Posterior cingulate gyrus (tissue), 11 donors: Measurements from ENCODE around the gene MDN1.
"Not testable (repeated sequence)": the region's sequence is repeated elsewhere in the genome, so short reads cannot be mapped to it uniquely, and the experiment has no call there.

Experiments used
- DNase-seq, 10 donors: peaks; one replicate each; pipeline versions ENCODE4 v3.0.0 to v3.0.0-alpha.2; 2020 to 2021; ENCODE audit warnings: mixed read lengths in 3 of 10
- intact Hi-C: fragments of 100-400 bp; cut with DNase I; formaldehyde crosslinking; loops from one replicate; pipeline ENCODE4 v1.15.1; 2023

The MDN1 gene, protein sequence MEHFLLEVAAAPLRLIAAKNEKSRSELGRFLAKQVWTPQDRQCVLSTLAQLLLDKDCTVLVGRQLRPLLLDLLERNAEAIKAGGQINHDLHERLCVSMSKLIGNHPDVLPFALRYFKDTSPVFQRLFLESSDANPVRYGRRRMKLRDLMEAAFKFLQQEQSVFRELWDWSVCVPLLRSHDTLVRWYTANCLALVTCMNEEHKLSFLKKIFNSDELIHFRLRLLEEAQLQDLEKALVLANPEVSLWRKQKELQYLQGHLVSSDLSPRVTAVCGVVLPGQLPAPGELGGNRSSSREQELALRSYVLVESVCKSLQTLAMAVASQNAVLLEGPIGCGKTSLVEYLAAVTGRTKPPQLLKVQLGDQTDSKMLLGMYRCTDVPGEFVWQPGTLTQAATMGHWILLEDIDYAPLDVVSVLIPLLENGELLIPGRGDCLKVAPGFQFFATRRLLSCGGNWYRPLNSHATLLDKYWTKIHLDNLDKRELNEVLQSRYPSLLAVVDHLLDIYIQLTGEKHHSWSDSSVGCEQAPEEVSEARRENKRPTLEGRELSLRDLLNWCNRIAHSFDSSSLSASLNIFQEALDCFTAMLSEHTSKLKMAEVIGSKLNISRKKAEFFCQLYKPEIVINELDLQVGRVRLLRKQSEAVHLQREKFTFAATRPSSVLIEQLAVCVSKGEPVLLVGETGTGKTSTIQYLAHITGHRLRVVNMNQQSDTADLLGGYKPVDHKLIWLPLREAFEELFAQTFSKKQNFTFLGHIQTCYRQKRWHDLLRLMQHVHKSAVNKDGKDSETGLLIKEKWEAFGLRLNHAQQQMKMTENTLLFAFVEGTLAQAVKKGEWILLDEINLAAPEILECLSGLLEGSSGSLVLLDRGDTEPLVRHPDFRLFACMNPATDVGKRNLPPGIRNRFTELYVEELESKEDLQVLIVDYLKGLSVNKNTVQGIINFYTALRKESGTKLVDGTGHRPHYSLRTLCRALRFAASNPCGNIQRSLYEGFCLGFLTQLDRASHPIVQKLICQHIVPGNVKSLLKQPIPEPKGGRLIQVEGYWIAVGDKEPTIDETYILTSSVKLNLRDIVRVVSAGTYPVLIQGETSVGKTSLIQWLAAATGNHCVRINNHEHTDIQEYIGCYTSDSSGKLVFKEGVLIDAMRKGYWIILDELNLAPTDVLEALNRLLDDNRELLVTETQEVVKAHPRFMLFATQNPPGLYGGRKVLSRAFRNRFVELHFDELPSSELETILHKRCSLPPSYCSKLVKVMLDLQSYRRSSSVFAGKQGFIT (N-terminal part only)

DNA sequence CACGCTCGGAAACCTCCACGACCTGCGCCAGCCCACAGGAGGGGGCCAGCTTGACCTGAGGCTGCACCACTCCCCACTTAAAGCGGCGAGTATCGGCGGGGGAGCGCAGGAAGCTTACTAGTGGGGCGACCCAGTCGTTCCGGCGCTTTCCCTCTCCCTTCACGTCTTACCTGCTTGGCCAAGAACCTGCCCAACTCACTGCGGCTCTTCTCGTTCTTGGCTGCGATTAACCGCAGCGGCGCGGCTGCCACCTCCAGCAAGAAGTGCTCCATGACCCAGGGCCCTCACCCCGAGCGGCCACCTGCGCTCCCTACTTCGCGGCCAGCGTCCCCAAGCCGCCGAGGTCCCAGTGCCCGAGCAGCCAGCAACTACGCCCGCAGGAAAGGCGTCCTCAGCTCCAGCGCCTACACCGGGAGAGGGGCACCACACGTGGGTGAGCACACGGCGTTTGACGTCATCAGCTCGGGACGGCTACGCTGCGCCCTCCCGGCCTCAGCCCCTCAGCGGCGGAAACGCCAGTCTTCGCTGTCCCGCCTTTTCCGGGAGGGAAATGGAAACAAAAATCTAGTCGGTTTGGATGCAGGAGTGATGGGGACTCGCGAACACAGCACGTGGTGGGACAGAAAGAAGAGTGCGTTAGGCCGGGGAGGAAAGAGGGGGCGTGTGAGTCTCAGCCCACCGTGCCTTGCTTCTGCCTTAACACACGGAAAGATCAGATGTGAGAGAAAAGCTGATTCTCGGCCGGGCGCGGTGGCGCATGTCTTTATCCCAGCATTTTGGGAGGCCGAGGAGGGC lies at the start of gene MDN1:
MDN1 (minus strand) TSS at position 459 of the 795 bp plus-strand sequence; CDS start at position 272, 187 bp downstream.
- intact Hi-C loops: loop anchor here (10.0 kb wide), 1 partner anchor 465 kb away; the partner anchor contains the start of gene UBE2J1
- DNase-seq: peak; percentile 85 to 99 (median 91)

DNA sequence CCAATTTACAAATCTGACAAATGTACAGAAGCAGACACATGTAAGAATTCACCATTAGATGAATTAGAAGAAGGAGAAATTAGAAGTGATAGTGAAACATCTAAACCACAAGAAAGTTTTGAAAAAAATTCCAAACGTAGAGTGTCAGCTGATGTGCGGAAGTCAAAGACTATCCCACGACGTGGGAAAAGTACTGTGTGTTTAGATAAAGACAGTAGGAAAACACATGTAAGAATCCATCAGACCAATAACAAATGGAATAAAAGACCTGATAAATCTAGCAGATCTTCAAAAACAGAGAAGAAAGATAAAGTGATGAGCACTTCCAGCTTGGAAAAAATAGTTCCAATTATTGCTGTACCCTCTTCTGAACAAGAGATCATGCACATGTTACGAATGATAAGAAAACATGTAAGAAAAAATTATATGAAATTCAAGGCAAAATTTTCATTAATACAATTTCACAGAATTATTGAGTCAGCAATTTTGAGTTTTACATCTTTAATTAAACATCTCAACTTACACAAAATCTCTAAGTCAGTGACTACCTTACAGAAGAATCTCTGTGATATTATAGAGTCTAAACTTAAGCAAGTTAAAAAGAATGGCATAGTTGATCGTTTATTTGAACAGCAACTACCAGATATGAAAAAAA lies 46.6 kb upstream of the MDN1 start:
- intact Hi-C loops: no loop called here
- DNase-seq: no peak

DNA sequence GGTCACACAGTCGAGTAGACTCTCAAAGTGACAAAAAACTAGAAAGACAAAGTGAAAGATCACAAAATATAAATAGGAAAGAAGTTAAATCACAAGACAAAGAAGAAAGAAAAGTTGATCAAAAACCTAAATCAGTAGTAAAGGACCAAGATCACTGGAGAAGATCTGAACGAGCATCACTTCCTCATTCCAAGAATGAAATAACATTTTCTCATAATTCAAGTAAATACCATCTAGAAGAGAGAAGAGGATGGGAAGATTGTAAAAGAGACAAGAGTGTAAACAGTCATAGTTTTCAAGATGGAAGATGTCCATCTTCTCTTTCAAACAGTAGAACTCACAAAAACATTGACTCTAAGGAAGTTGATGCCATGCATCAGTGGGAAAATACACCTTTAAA lies 43.1 kb upstream of the MDN1 start:
- intact Hi-C loops: no loop called here
- DNase-seq: no peak

DNA sequence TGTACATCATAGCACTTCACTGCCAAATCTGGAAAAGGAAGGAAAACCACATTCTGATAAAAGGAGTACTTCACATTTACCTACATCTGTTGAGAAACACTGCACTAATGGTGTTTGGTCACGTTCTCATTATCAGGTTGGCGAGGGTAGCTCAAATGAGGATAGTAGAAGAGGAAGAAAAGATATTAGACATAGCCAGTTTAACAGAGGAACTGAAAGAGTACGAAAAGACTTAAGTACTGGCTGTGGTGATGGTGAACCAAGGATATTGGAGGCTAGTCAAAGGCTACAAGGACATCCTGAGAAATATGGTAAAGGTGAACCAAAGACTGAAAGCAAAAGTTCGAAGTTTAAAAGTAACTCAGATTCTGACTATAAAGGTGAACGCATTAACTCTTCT lies 42.7 kb upstream of the MDN1 start:
- intact Hi-C loops: no loop called here
- no peak for DNase-seq

DNA sequence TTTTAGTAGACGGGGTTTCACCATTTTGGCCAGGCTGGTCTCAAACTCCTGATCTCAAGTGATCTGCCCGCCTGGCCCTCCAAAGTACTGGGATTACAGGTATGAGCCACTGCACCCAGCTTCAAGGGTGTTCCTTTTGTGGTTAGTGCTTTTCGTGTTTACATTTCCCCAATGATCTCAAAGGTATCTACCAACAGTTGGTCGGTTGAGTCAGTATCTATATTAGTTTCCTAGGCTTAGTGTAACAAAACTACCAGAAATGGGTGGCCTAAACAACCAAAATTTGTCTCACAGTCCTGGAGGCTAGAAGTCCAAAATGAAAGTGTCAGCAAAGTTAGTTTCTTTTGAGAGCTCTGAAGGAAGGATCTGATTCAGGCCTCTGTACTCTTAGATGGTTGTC lies 40.1 kb upstream of the MDN1 start:
- DNase-seq: no peak
- intact Hi-C loops: no loop called here

DNA sequence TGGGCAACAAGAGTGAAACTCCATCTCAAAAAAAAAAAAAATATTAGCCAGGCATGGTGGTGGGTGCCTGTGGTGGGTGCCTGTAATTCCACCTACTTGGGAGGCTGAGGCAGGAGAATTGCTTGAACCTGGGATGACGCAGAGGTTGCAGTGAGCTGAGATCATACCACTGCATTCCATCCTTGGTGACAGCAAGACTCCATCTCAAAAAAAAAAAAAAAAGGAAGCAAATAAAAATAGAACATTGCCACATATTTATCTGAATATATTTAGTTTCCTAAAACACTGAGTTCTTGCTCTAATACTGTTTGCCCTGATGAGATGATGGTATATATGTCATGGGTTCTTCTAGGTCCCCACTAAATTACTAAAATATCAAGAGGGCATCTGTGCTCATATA lies 38.4 kb upstream of the MDN1 start:
- DNase-seq: no peak
- intact Hi-C loops: no loop called here

DNA sequence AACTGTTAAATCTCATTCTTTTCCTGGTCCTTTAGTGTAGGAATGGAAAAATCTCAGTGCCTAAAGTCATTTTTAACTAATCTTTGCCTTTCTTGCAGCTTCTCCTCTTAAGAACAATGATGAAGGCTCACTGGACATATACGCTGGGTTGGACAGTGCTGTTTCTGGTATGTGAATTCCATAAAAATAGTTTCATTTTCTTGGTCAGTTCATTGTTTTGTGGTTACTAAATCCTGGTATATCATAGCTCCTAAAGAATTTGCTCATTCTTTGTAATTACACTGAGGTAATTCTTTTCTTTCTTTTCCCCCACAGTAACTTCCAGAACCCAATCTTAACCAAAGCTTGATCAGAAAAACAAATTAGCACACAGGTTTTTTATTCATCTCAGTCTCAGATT lies 33.5 kb upstream of the MDN1 start:
- DNase-seq: no peak
- intact Hi-C loops: no loop called here

DNA sequence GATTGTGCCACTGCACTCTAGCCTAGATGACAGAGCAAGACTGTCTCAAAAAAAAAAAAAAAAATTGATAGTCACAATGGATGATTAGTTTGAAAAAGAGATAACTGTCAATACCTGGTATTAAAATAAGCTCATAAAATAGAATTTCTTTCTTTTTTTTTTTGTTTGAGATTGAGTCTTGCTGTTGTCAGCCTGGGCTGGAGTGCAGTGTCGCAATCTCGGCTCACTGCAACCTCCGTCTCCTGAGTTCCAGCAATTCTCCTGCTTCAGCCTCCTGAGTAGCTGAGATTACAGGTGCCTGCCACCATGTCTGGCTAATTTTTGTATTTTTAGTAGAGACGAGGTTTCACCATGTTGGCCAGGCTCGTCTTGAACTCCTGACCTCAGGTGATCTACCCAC lies 27.9 kb upstream of the MDN1 start:
- intact Hi-C loops, DNase-seq: not testable (repeated sequence)

DNA sequence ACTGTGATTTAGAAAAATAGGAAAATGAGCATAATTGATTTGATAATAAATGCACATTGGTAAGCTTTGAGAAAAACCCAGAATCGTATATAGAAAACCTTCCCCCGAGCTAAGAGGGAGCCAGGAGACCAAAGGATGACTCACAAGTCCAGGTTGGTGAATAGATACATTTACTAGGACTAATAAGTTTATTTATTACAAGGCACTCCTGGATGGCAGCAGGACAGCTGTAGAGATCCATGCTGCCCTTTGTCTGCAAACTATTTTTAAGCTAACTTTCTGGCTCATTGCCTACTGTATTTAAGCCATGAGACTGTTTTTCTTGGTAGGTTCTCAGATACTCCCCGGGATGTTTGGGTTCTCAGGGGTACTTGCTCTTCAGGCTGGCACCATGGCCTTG lies 23.5 kb upstream of the MDN1 start:
- intact Hi-C loops: no loop called here
- DNase-seq: no peak

DNA sequence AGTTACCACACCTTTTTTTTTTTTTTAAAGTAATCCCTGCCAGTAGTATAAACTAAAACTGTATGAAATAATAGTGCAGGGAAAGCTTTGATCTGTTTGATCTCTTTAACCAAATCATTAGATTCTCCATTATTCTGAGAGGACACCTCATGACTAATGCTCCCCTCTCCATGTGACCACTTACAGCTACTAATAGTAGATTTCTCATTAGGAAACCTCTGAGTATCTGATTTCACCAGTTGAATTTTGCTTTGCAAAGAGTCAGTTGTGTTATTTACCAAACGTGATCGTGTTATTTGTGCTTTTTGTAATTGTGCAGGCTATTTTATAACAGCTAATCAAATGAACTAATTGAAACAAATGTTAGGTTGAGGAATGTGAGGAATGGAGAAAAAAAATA lies 22.6 kb upstream of the MDN1 start:
- no peak for DNase-seq
- intact Hi-C loops: no loop called here

DNA sequence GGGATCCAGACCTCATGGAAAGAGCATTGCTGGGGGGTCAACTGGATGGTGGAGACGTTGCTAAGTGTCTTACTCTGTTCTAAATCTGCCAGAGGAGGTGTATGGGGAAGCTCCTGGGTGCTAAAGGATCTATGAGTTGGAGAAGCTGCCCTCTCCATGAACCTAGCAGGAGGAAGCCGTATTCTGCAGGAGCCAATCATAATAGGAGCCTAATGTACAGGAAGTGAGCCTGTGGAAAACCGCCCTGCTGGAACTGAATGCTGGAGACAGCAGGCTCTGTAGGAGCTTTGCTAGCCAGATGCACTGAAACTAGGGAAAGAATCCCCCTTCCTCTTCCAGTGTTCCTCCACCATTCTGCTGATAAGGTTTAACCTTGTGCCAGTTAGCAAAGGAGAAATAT lies 20.9 kb upstream of the MDN1 start:
- DNase-seq: no peak
- intact Hi-C loops: no loop called here

DNA sequence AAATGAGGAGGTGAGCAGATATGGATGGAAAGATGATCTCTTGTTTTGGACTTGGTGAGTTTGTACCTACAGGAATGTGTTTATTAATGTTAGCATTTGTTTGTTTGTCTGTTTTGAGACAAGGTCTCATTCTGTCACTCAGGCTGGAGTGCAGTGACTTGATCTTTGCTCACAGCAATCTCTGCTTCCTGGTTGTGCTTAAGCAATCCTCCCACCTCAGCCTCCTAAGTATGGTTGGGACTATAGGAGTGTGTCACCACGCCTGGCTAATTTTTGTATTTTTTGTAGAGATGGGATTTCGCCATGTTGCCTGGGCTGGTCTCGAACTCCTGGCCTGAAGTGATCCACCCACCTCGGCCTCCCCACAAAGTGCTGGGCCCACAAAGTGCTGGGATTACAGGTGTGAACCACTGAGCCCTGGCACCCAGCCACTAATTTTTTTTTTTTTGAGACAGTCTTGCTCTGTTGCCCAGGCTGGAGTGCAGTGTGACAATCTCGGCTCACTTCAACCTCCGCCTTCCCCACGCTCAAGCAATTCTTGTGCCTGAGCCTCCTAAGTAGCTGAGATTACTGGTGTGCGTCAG lies 17.1 kb upstream of the MDN1 start:
- no peak for DNase-seq

DNA sequence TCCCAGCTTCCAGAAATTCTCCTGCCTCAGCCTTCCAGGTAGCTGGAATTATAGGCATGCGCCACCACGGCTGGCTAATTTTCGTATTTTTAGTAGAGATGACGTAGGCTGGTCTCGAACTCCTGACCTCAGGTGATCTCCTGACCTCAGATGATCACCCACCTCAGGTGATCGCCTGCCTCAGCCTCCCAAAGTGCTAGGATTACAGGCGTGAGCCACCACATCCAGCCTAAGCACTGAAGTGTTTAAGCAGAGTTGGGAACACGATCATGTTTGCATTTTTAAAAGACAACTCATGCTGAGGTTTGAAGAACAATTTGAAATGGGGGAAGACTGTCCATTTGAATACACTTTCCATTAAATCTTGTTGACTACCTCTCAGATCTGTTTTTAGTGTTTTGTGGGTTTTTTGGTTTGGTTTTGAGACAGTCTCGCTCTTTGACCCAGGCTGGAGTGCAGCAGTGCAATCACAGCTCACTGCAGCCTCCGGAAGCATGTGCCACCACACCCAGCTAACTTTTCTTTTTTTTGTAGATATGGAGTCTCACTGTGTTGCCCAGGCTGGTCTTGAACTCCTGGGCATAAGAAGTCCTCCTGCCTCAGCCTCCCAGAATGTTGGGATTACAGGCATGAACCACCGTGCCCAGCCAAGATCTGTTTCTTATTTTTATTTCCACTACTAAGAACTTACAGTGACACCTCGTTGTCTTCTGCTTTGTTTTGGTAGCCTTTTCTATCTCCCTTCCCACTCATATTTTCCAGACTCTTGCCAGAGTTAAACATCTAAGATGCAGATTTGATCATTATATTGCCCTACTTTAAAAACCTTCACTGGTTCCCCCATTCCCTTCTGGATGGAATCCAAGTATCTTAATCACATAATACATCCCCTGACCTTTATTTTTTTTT lies 15.5 kb upstream of the MDN1 start:
- intact Hi-C loops: no loop called here
- DNase-seq: no peak

More for the DNA sequence above, 17.1 kb upstream of the MDN1 start:
- intact Hi-C loops: no loop called here

DNA sequence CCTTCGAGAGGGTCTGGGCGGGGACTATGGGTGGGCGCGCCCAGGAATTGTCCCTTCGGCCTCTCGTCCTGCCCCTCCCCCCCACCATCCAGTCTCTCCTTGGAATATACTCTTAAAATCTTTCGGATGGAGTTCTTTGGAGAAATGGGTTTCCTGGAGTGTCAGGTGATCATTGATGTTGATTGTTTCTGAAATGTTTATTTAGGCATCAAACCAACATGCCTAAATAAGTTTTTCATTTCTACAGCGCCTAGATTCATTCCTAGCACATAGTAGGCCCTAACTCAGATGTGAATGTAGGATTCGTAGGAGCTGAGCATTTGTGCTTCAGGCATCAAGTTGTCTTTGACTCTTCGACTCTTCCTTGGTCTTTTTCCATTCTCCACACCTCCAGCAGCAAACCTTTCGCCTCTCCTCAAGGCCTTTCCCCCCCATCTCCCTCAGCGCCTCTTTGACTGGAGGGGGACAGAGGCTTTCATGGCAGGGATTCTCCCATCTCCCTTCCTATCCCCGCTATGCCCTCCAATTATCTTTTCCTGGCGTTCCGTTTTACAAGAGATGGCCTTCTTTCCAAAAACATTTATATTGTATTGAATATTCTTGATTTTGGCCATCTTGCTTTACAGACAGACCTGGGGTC lies 10.7 kb upstream of the MDN1 start:
- intact Hi-C loops: no loop called here
- DNase-seq: no peak

DNA sequence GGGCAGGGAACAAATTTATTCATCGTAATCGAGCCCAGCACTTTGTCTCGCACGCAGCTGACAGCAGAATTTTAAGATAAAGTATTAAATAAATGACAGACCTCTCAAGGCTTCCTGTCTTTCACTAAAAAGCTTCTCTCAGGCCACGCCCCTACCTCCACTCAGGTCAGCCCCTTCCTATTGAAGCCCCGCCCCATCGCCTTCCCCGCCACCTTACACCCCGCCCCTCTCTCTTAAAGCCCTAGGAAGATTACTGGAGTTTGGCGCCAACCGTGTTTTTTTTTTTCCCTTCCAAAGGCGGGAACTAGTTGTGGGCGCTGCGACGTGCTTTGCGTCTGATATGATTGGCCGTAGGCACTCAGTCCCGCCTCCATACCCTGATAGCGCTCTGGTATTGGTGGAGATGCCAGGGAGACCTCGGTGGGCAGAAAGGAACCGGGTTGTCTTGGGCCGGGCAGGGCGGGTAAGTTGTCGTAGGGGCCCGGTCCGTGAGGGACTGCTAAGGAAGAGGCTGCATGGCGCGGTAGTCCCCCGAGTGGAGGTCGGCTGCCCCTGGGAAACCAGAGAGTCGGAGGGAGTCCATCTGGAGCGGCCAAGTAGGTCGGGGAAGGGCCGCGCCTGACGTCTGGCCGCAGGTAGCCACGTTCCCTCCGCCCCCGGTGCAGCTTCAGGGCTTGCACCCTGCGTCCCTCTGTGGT lies 10.0 kb upstream of the MDN1 start, which contains the start of gene CASP8AP2:
CASP8AP2 (plus strand) TSS at position 409 of the 698 bp plus-strand sequence.
- peak; percentile 80 to 99 (median 90) for DNase-seq
- intact Hi-C loops: no loop called here

DNA sequence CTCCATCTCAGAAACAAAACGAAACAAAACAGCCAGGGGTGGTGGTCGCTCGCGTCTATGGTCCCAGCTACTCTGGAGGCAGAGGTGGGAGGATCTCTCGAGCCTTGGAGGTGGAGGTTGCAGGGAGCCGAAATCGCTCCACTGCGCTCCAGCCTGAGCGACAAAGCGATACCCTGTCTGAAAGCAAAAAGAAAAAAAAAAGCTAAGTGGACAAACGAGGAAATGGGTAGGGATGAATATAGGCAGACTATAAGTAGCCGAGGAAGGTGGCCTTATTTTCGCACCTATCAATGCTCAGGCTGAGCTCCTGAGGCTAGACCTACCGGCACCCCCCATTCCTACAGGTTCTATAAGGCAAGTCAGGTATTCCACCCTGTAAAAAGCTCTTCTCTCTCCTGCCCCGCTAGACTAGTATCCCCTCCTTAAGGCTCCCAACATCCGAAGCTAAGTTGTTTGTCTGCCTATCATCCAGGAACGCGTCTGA lies 9.4 kb upstream of the MDN1 start:
- intact Hi-C loops: no loop called here
- DNase-seq: peak in 1 of 10 donors; percentile 2
